HG02588 (cell line): ENCODE results near the gene PARL.
"Not testable (repeated sequence)": the region's sequence is repeated elsewhere in the genome, so short reads cannot be mapped to it uniquely, and the experiment has no call there.

ENCODE experiments used
- ATAC-seq: cut with Tn5 transposase; IDR thresholded peaks from one replicate; pipeline ENCODE4 v1.9.1; 2021; ENCODE audit warnings: mild to moderate bottlenecking, moderate library complexity; ENCODE audit not compliant: unreplicated experiment

Gene PARL

GRCh38 chr3:183792976-183793375 lies 91.7 kb downstream of the PARL start:
- no peak for ATAC-seq

- ATAC-seq, result no peak
Observed at GRCh38 chr3:183790700-183791099, 94.0 kb downstream of the PARL start.

GRCh38 chr3:183789826-183790225 lies 94.9 kb downstream of the PARL start:
- ATAC-seq, result no peak

GRCh38 chr3:183784503-183784902 lies 100.2 kb downstream of the PARL start:
- ATAC-seq, result not testable (repeated sequence)

GRCh38 chr3:183782576-183783276 lies 102.0 kb downstream of the PARL start:
- ATAC-seq, result no peak

- no peak for ATAC-seq
Observed at GRCh38 chr3:183781246-183781645, 103.4 kb downstream of the PARL start.

- no peak for ATAC-seq
Observed at GRCh38 chr3:183779896-183780465, 104.7 kb downstream of the PARL start.
